ENCODE measurements around the gene TMEM175. TPM values are rescaled to one million over a fixed set of nuclear protein-coding genes. Genes with fewer than 3 reads are reported as not detected.

The TMEM175 gene
- total and polyA plus RNA-seq, 9 of the 15 experiments (the other 6 are each of a cell fraction or from before 2014, with no cell fraction given), result 0.13 to 30.9 (median 9.4) TPM

DNA sequence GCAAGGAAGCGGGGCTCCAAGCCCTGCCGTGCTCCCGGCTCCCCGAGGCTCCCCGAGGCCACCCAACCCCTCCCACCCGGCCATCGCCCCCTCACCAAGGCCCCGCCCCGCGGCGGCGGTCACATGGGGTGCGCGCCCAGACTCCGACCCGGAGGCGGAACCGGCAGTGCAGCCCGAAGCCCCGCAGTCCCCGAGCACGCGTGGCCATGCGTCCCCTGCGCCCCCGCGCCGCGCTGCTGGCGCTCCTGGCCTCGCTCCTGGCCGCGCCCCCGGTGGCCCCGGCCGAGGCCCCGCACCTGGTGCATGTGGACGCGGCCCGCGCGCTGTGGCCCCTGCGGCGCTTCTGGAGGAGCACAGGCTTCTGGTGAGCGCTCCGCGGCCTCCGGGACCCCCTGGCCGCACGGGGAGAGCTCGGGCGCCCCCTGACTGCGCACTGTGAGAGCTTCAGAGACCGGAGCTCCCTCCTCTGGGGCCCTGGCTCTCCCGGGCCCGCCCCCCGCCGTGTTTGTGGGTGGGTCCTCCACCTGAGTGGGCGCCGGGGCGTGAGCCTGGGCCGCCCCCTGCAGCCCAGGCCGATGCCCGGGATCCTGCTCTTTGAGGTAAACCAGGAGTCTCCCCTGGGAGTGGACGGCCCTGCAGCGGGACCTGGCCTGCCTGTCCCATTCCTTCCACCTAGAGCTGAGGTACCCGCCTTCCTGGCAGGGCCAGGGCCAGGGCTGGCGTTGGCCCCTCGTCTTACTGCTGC, 54.8 kb downstream of the TMEM175 start, which contains the start of gene IDUA (continued):
- TF ChIP-seq, protein P1, sequence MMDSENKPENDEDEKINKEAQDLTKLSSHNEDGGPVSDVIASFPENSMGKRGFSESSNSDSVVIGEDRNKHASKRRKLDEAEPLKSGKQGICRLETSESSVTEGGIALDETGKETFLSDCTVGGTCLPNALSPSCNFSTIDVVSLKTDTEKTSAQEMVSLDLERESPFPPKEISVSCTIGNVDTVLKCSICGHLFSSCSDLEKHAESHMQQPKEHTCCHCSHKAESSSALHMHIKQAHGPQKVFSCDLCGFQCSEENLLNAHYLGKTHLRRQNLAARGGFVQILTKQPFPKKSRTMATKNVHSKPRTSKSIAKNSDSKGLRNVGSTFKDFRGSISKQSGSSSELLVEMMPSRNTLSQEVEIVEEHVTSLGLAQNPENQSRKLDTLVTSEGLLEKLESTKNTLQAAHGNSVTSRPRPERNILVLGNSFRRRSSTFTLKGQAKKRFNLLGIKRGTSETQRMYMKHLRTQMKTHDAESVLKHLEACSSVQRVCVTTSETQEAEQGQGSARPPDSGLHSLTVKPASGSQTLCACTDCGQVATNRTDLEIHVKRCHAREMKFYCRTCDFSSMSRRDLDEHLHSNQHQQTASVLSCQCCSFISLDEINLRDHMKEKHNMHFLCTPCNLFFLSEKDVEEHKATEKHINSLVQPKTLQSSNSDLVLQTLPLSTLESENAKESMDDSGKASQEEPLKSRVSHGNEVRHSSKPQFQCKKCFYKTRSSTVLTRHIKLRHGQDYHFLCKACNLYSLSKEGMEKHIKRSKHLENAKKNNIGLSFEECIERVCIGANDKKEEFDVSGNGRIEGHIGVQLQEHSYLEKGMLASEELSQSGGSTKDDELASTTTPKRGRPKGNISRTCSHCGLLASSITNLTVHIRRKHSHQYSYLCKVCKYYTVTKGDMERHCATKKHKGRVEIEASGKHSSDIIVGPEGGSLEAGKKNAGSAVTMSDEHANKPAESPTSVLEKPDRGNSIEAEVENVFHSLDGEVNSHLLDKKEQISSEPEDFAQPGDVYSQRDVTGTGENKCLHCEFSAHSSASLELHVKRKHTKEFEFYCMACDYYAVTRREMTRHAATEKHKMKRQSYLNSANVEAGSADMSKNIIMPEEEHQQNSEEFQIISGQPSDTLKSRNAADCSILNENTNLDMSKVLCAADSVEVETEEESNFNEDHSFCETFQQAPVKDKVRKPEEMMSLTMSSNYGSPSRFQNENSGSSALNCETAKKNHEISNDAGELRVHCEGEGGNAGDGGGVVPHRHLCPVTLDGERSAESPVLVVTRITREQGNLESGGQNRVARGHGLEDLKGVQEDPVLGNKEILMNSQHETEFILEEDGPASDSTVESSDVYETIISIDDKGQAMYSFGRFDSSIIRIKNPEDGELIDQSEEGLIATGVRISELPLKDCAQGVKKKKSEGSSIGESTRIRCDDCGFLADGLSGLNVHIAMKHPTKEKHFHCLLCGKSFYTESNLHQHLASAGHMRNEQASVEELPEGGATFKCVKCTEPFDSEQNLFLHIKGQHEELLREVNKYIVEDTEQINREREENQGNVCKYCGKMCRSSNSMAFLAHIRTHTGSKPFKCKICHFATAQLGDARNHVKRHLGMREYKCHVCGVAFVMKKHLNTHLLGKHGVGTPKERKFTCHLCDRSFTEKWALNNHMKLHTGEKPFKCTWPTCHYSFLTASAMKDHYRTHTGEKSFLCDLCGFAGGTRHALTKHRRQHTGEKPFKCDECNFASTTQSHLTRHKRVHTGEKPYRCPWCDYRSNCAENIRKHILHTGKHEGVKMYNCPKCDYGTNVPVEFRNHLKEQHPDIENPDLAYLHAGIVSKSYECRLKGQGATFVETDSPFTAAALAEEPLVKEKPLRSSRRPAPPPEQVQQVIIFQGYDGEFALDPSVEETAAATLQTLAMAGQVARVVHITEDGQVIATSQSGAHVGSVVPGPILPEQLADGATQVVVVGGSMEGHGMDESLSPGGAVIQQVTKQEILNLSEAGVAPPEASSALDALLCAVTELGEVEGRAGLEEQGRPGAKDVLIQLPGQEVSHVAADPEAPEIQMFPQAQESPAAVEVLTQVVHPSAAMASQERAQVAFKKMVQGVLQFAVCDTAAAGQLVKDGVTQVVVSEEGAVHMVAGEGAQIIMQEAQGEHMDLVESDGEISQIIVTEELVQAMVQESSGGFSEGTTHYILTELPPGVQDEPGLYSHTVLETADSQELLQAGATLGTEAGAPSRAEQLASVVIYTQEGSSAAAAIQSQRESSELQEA (IDR thresholded peaks at IDR 0.05; ENCODE audit: low read depth), result no peak
- no peak for TF ChIP-seq STAG1 (CRISPR knock-in tag; IDR thresholded peaks at IDR 0.05; ENCODE audit: borderline replicate concordance)
- 0 out of 2 replicates have a peak, but pooled peaks have one; percentile 28 for TF ChIP-seq ERF (CRISPR knock-in tag; IDR thresholded peaks at IDR 0.05)
- 0 out of 4 replicates have a peak, but pooled peaks of 1 of the 2 experiments have one; percentile 25 for TF ChIP-seq SRF (CRISPR knock-in tag; IDR thresholded peaks at IDR 0.05)
- no peak for TF ChIP-seq KLF1 (tag; IDR thresholded peaks at IDR 0.05)
- TF ChIP-seq, protein P2, sequence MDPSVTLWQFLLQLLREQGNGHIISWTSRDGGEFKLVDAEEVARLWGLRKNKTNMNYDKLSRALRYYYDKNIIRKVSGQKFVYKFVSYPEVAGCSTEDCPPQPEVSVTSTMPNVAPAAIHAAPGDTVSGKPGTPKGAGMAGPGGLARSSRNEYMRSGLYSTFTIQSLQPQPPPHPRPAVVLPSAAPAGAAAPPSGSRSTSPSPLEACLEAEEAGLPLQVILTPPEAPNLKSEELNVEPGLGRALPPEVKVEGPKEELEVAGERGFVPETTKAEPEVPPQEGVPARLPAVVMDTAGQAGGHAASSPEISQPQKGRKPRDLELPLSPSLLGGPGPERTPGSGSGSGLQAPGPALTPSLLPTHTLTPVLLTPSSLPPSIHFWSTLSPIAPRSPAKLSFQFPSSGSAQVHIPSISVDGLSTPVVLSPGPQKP (CRISPR knock-in tag; IDR thresholded peaks at IDR 0.05), result no peak
- TF ChIP-seq SNRNP70 (optimal IDR thresholded peaks at IDR 0.05; ENCODE audit: low read depth, low read length), result no peak
- TF ChIP-seq HMG20A (CRISPR knock-in tag; conservative IDR thresholded peaks at IDR 0.05), result no peak
- TF ChIP-seq, protein P3, sequence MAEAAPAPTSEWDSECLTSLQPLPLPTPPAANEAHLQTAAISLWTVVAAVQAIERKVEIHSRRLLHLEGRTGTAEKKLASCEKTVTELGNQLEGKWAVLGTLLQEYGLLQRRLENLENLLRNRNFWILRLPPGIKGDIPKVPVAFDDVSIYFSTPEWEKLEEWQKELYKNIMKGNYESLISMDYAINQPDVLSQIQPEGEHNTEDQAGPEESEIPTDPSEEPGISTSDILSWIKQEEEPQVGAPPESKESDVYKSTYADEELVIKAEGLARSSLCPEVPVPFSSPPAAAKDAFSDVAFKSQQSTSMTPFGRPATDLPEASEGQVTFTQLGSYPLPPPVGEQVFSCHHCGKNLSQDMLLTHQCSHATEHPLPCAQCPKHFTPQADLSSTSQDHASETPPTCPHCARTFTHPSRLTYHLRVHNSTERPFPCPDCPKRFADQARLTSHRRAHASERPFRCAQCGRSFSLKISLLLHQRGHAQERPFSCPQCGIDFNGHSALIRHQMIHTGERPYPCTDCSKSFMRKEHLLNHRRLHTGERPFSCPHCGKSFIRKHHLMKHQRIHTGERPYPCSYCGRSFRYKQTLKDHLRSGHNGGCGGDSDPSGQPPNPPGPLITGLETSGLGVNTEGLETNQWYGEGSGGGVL (CRISPR knock-in tag; IDR thresholded peaks at IDR 0.05), result no peak
- peak; percentile 71 for TF ChIP-seq FUS (optimal IDR thresholded peaks at IDR 0.05; ENCODE audit: low read depth, low read length)

Data from K562 (cell line).